Pancreas (tissue), 10 donors: Measurements from ENCODE around the gene EDARADD. TPM values are rescaled to one million over a fixed set of nuclear protein-coding genes. Genes with fewer than 3 reads are reported as not detected.

Experiments
- ATAC-seq, 4 donors: fragments of 200-7000 bp; cut with Tn5 transposase; one replicate each; pipeline versions ENCODE4 v1.8.0 to v1.9.1; 2020; ENCODE audit warnings: mild to moderate bottlenecking in 4 of 4, moderate library complexity in 4 of 4
- DNase-seq, 6 donors: peaks; one replicate each; pipeline ENCODE4 v3.0.0-alpha.2; 2020
- FAIRE-seq: peaks from 2 replicates; lab custom pipeline; 2012; peaks lifted over from hg19 to GRCh38; lab: Jason Lieb, UNC
- H3K27ac ChIP-seq, 4 donors: fragments of 200-600 bp; sonication (generic); 1 replicate in 3 of 4; 2 replicates in 1 of 4; pipeline versions ENCODE4 v1.5.0 to v1.8.0; 2020
- H3K27me3 ChIP-seq, 4 donors: fragments of 200-600 bp; one replicate each; pipeline ENCODE4 v1.8.0; 2021
- H3K36me3 ChIP-seq, 3 donors: fragments of 200-600 bp; sonication (generic) in 1 of 3; one replicate each; pipeline versions ENCODE4 v1.5.0 to v1.8.0; 2020 to 2021
- H3K4me1 ChIP-seq, 3 donors: fragments of 200-600 bp; one replicate each; pipeline ENCODE4 v1.8.0; 2021
- H3K4me3 ChIP-seq, 4 donors: fragments of 200-600 bp; sonication (generic) in 2 of 4; one replicate each; pipeline versions ENCODE4 v1.5.0 to v1.8.0; 2020 to 2021
- H3K9me3 ChIP-seq, 4 donors: fragments of 200-600 bp; one replicate each; pipeline ENCODE4 v1.8.0; 2021
- WGBS, 2 donors: extraction: QIAGEN DNeasy Blood & Tissue Kit; methylation state at CpG; one replicate each; pipeline ENCODE4 v1.1.7; 2013; 5-methylcytosine and 5-hydroxymethylcytosine counted together
- intact Hi-C, 3 donors: fragments of 100-400 bp; cut with DNase I; formaldehyde crosslinking; loops; one replicate each; pipeline versions ENCODE4 v1.11.1 to v1.14.2; 2022
- polyA plus RNA-seq, 2 donors: library from polyadenylated mRNA; stranded (reverse); fragments of 200-250 nt; gene quantifications; one replicate each; pipeline ENCODE4 v1.2.3, GENCODE V29; 2013
- total RNA-seq, 6 donors: library from RNA; stranded (reverse); fragmentation: NEBNext Ultra II Directional in 4 of 6; extraction: Animal tissue kit (Norgen Biotek cat#: 25700) in 4 of 6; gene quantifications; one replicate each; pipeline versions ENCODE4 v1.2.1 to v1.2.4, GENCODE V29; 2021 to 2023
- TF ChIP-seq, protein P1 (sequence below), 4 donors: fragments of 200-600 bp; sonication (generic) in 3 of 4; IDR thresholded peaks; one replicate each; pipeline versions ENCODE4 v1.5.0 to v1.8.0; 2021; ENCODE audit warnings: antibody characterized with exemption in 4 of 4
- donor health status: healthy with polysubstance abuse.
- donor health status: DM: no; HTN: no; CAD: no; lungs with moderate emphysema.
- donor health status: DM: no; HTN: no; CAD: no.
- donor health status: control.
- donor health status: control.
- donor health status: Bipolar disorder and iron deficiency.
- donor health status: DM: yes; HTN: yes; CAD: no.
- donor health status: DM: no; HTN: no; CAD: no.
- donor health status: DM: no; HTN: no; CAD: no.
- donor health status: DM: yes; HTN: yes; CAD: no.

EDARADD gene
- total and polyA plus RNA-seq, 8 donors = 1.2 to 9.5 (median 3.0) TPM

DNA sequence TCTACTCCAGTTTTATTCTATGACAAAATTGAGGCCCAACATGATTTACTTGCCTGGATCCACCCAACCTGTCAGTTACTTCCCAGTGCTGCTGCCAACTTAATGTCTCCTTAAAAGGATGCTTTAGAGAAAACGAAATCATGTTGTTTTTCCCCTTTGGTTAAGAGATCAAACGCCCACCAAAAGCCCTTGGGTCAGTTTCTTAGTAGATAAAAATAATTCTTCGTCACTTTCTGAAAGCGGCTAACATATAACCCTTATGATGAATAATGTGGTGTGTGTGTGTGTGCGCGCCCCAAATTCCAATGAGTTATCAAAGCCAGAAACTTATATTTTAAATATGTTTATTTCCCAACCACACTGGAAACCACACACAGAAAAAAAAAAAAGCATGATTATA lies 77.0 kb downstream of the EDARADD start:
- FAIRE-seq (no peak), ATAC-seq (no peak), DNase-seq (no peak)
- no peaks in the 10 kb centered on the region for H3K4me1 ChIP-seq
- H3K27me3 ChIP-seq = no peaks in the 10 kb centered on the region
- no peak overlapping the region for H3K27ac ChIP-seq
- H3K9me3 ChIP-seq = no peaks in the 10 kb centered on the region
- no peaks in the 10 kb centered on the region for H3K36me3 ChIP-seq
- TF ChIP-seq, protein P1, sequence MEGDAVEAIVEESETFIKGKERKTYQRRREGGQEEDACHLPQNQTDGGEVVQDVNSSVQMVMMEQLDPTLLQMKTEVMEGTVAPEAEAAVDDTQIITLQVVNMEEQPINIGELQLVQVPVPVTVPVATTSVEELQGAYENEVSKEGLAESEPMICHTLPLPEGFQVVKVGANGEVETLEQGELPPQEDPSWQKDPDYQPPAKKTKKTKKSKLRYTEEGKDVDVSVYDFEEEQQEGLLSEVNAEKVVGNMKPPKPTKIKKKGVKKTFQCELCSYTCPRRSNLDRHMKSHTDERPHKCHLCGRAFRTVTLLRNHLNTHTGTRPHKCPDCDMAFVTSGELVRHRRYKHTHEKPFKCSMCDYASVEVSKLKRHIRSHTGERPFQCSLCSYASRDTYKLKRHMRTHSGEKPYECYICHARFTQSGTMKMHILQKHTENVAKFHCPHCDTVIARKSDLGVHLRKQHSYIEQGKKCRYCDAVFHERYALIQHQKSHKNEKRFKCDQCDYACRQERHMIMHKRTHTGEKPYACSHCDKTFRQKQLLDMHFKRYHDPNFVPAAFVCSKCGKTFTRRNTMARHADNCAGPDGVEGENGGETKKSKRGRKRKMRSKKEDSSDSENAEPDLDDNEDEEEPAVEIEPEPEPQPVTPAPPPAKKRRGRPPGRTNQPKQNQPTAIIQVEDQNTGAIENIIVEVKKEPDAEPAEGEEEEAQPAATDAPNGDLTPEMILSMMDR (IDR thresholded peaks at IDR 0.05) = no peak
- 82 to 87% methylated on average over 6 of the region's 6 CpGs for WGBS, 2 donors
- intact Hi-C loops = no loop called here
- H3K4me3 ChIP-seq = no peak overlapping the region

DNA sequence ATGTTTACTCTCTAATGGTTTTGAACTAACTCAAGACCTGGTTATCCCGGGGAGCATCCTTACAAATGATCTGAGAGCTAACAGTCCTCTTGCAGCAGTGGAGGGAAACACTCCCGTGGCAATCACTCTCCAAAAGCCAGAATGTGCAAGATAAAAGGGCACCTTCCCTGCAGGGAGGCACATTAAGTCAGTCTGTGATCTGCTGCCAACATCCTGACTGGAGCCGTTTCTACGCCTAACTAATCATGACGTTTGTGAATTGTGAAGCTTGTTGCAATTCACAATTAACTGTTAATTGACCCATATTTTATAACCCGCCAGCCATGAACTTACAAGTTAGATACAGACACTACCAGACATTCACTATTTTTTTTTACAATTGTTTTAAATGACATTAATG lies 77.6 kb downstream of the EDARADD start:
- H3K9me3 ChIP-seq = no peaks in the 10 kb centered on the region
- no peak for FAIRE-seq
- H3K4me3 ChIP-seq = no peak overlapping the region
- no peak overlapping the region for H3K27ac ChIP-seq
- 30 to 35% methylated on average over 6 of the region's 6 CpGs for WGBS, 2 donors
- intact Hi-C loops = no loop called here
- no peaks in the 10 kb centered on the region for H3K4me1 ChIP-seq
- no peak for DNase-seq
- TF ChIP-seq, protein P1 (IDR thresholded peaks at IDR 0.05) = no peak
- no peaks in the 10 kb centered on the region for H3K36me3 ChIP-seq
- no peaks in the 10 kb centered on the region for H3K27me3 ChIP-seq
- ATAC-seq = peak in 1 of 4 donors; percentile 29

DNA sequence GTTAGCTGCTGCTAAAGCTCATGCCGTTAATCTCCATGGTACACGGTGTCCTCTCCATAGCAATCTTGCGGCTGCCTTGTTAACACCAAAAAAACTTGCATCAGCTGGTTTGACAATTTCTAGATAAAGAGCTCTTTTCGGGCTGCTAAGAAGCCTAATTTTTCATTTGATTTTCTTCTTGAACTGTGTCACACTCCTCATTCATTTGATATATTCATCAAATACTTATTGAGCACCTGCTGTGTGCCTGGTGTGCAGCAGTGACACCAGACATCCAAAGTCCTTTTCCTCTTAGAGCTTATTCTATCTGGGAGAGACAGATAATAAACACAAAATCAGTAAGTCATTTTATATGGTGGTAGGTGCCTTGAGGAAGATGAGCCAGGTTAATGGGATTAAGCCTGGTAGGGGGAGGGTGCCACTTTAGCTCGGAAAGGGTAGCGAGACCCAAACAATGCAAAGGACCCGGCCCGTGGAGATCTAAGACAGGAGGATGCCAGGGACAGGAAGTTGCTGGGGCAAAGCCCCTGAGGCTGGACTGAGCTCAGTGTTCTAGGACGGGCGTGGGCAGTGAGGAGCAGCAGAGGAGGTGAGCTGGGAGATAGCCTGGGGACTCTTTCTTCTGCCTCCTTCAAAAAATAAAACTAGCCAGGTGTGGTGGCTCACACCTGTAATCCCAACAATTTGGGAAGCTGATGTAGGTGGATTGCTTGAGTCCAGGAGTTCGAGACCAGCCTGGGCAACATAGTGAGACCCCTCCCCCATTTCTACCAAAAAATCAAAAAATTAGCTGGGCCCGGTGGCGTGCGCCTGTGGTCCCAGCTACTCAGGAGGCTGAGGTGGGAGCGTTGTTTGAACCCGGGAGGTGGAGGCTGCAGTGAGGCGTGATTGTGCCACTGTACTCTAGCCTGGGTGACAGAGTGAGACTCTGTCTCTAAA lies 79.0 kb downstream of the EDARADD start:
- no peak for FAIRE-seq

DNA sequence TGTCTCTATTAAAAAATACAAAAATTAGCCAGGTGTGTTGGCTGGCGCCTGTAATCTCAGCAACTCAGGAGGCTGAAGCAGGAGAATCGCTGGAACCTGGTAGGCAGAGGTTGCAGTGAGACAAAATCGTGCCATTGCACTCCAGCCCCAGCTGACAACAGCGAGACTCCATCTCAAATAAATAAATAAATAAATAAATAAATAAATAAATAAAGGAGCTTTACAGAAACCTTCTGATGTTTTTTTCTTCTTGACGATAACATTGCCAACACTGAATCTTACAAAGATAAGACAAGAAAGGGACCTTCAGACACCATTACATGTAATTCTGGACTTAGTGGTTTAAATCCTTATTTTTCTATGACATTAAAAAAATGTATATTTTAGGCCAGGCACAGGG lies 81.9 kb downstream of the EDARADD start:
- TF ChIP-seq, protein P1 (IDR thresholded peaks at IDR 0.05) = no peak
- H3K27ac ChIP-seq = no peak overlapping the region
- H3K27me3 ChIP-seq = no peaks in the 10 kb centered on the region
- H3K4me3 ChIP-seq = no peak overlapping the region
- H3K36me3 ChIP-seq = no peaks in the 10 kb centered on the region
- H3K9me3 ChIP-seq = no peaks in the 10 kb centered on the region
- H3K4me1 ChIP-seq = no peaks in the 10 kb centered on the region
- 90 to 95% methylated on average over 5 of the region's 5 CpGs for WGBS, 2 donors
- DNase-seq (no peak), ATAC-seq (no peak), FAIRE-seq (no peak)
- intact Hi-C loops = no loop called here

More for the DNA sequence above, 79.0 kb downstream of the EDARADD start:
- TF ChIP-seq, protein P1 (IDR thresholded peaks at IDR 0.05) = no peak
- ATAC-seq (peak in 1 of 4 donors; percentile 54), DNase-seq (no peak)
- WGBS, 2 donors = 84 to 86% methylated on average over 17 of the region's 17 CpGs
- no peak overlapping the region for H3K27ac ChIP-seq
- intact Hi-C loops = no loop called here
- no peak overlapping the region for H3K4me3 ChIP-seq
- H3K27me3 ChIP-seq = no peaks in the 10 kb centered on the region
- H3K4me1 ChIP-seq = no peaks in the 10 kb centered on the region
- H3K9me3 ChIP-seq = no peaks in the 10 kb centered on the region
- H3K36me3 ChIP-seq = no peaks in the 10 kb centered on the region
